ENCODE measurements around the gene RFNG. TPM values are rescaled to one million over a fixed set of nuclear protein-coding genes. Genes with fewer than 3 reads are reported as not detected.

RFNG gene
- total RNA-seq, 1 donor from 2014 or later = 21.1 TPM

DNA sequence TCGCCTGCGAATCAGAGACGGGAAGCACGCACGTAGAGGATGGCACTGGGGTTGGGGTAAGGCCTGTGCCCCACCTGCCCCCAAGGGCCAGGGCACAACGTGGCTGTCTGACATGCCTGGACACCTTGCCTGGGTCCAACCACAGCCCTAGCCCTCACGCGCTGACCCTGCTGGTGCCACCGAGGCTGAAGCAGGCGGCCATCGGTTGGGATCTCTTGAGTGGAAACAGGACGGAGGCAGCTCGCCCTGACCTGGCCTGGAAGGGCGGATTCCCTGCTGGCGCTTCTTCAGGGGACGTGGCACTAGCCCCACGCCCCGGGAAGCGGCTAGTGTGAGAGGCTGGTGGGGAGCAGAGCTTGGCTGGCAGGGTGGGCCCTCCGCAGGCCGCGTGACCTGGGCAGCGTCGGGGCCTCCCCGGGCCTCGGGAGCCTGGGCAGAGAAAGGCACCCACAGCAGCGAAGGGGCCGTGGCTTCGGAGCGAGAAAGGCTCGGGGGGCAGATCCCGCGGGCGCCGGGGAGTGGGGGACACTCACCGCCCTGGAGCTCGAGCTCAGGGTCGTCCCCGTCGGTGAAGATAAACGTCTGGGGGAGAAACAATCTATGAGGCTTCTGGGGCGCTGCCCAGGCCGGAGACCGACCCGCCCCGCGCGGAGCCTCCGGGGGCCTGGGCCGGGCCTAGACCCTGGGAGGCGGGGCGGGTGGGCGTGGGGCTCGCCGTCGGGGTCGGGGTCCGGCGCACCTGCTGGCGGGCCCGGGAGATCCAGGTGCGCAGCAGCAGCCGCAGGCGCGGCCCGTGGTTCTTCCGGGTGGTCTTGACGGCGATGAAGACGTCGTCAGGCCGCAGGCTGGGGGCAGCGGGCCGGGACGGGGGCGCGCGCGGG is 610 bp downstream of the RFNG start:
- TF ChIP-seq, protein P1, sequence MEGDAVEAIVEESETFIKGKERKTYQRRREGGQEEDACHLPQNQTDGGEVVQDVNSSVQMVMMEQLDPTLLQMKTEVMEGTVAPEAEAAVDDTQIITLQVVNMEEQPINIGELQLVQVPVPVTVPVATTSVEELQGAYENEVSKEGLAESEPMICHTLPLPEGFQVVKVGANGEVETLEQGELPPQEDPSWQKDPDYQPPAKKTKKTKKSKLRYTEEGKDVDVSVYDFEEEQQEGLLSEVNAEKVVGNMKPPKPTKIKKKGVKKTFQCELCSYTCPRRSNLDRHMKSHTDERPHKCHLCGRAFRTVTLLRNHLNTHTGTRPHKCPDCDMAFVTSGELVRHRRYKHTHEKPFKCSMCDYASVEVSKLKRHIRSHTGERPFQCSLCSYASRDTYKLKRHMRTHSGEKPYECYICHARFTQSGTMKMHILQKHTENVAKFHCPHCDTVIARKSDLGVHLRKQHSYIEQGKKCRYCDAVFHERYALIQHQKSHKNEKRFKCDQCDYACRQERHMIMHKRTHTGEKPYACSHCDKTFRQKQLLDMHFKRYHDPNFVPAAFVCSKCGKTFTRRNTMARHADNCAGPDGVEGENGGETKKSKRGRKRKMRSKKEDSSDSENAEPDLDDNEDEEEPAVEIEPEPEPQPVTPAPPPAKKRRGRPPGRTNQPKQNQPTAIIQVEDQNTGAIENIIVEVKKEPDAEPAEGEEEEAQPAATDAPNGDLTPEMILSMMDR (IDR thresholded peaks at IDR 0.05; ENCODE audit: borderline replicate concordance) = no peak
- no peak for DNase-seq
- peaks cover 61% of the 10 kb centered on the region for H3K36me3 ChIP-seq
- H3K4me1 ChIP-seq = peaks cover 44% of the 10 kb centered on the region
- peak overlapping the region; percentile 91 for H3K4me3 ChIP-seq
- H3K27me3 ChIP-seq (ENCODE audit: low read depth) = no peaks in the 10 kb centered on the region
- H3K27ac ChIP-seq (replicated peaks) = peak overlapping the region; percentile 75
- intact Hi-C loops (cut with micrococcal nuclease) = no loop called here
- H3K9me3 ChIP-seq (replicated peaks) = no peaks in the 10 kb centered on the region

DNA sequence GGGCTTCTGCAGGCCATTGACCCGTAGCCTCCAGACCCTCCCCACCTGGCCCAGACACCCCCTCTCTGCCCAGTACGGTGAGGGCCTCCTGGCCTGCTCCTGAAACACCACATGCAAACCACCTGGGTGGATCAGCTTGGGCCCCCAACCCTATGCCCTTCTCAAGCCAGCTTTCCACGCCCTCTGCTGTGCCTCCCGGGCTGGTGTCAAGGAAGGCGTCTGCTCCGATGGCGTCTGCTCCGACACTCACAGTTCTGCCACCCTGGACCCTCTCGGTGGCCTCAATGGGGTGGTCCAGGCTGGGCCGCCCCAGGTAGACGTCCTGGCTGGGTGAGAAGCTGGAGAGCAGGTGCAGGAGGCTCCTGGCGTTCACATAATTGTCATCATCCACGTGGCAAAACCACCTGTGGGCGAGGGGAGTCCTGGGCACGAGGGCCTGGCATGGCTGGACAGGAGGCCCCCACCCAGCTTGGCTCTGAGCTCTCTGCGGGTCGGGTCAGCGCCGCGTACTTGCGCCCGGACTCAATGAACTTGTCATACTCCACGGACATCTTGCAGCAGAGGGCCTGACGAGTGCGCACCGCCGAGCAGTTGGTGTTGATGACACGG is 1.4 kb downstream of the RFNG start:
- H3K27me3 ChIP-seq (ENCODE audit: low read depth) = no peaks in the 10 kb centered on the region
- peak overlapping the region; percentile 91 for H3K4me3 ChIP-seq
- TF ChIP-seq, protein P1 (IDR thresholded peaks at IDR 0.05; ENCODE audit: borderline replicate concordance) = no peak
- no peak for DNase-seq
- no peak overlapping the region for H3K27ac ChIP-seq (replicated peaks)
- no peaks in the 10 kb centered on the region for H3K9me3 ChIP-seq (replicated peaks)
- H3K36me3 ChIP-seq = peaks cover 53% of the 10 kb centered on the region
- intact Hi-C loops (cut with micrococcal nuclease) = no loop called here
- H3K4me1 ChIP-seq = peaks cover 44% of the 10 kb centered on the region

DNA sequence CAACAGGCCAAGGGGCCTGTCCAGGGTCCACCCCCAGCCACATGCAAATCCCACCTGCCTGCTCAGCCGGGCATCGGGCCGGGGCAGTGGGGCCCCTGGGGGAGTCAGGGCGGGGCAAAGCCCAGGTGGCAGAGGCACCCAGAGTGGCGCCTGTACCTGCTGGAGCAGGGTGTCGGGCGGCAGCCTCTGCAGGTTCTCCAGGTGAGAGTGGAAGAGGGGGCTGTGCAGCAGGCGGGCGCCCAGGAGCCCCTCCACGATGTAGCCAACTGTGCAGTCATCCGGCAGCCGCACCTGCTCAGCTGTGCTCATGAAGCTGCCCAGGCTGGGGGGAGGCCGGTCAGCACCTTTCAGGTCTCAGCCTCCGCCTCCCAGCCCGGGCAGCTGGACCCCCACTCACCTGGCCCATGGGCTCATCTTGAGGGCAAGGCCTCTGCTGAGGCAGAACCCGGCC is 2.1 kb downstream of the RFNG start:
- intact Hi-C loops (cut with micrococcal nuclease) = no loop called here
- peak overlapping the region; percentile 91 for H3K4me3 ChIP-seq
- no peak for DNase-seq
- H3K36me3 ChIP-seq = peaks cover 46% of the 10 kb centered on the region
- H3K27ac ChIP-seq (replicated peaks) = no peak overlapping the region
- H3K4me1 ChIP-seq = peaks cover 44% of the 10 kb centered on the region
- TF ChIP-seq, protein P1 (IDR thresholded peaks at IDR 0.05; ENCODE audit: borderline replicate concordance) = no peak
- no peaks in the 10 kb centered on the region for H3K9me3 ChIP-seq (replicated peaks)
- no peaks in the 10 kb centered on the region for H3K27me3 ChIP-seq (ENCODE audit: low read depth)

DNA sequence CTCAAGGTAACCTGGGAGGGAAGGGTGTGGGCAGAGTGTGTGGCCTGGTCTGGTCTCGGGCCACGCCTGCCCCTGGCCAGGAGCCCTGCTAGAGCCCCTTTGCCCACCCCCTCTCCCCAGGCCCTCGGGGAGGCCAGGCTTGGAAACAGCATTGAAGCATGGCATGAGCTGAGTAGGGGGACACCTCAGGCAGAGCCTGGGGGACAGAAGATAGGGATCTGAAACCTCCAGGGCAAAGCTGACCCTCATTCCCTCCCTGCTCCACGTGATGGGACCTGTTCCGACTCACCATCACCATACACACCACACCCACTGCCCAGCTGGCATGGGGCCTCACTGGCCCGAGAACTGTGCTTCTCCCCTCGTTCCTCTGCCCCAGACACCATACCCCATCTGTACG is 2.5 kb downstream of the RFNG start:
- DNase-seq = no peak
- H3K27me3 ChIP-seq (ENCODE audit: low read depth) = no peaks in the 10 kb centered on the region
- no peaks in the 10 kb centered on the region for H3K9me3 ChIP-seq (replicated peaks)
- peaks cover 42% of the 10 kb centered on the region for H3K4me1 ChIP-seq
- intact Hi-C loops (cut with micrococcal nuclease) = no loop called here
- H3K36me3 ChIP-seq = peaks cover 42% of the 10 kb centered on the region
- TF ChIP-seq, protein P1 (IDR thresholded peaks at IDR 0.05; ENCODE audit: borderline replicate concordance) = no peak
- H3K27ac ChIP-seq (replicated peaks) = no peak overlapping the region
- H3K4me3 ChIP-seq = no peak overlapping the region

DNA sequence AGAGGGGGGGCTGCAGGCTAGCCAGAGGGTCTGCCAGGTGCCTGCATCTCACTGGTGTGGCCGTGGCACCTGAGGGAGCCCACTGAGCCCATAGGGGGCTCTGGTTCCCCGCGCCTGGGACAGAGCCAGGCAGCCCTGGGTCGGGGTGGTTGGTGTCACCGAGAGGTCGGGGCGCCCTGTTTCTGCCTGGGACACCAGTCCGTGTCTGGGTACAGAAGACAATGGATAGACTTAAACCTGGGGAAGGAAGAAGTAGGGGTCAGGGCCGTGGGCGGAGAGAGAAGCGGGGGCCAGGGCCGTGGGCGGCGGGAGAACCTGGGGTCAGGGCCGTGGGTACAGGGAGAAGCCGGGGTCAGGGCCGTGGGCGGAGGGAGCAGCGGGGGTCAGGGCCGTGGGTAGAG is 3.0 kb downstream of the RFNG start:
- Histone ChIP-seq H3K9me3 (replicated peaks) (no peaks in the 10 kb centered on the region), H3K36me3 (peaks cover 36% of the 10 kb centered on the region), H3K27ac (replicated peaks) (no peak overlapping the region), H3K4me1 (peaks cover 37% of the 10 kb centered on the region), H3K27me3 (ENCODE audit: low read depth) (no peaks in the 10 kb centered on the region), H3K4me3 (no peak overlapping the region)
- TF ChIP-seq, protein P1 (IDR thresholded peaks at IDR 0.05; ENCODE audit: borderline replicate concordance) = no peak
- intact Hi-C loops (cut with micrococcal nuclease) = no loop called here
- DNase-seq = no peak
